SK-N-MC (cell line): ENCODE data around the gene CDKAL1.

ENCODE experiments used
- DNase-seq: peaks from one replicate; pipeline ENCODE4 v3.0.0-alpha.2; 2011; ENCODE audit warnings: low read depth, low spot score
- H3K27ac ChIP-seq: fragments of 200-600 bp; sonication (generic); 2 replicates; pipeline ENCODE4 v1.5.1; 2016; ENCODE audit warnings: mixed run types
- H3K36me3 ChIP-seq: fragments of 200-600 bp; sonication (generic); 2 replicates; pipeline ENCODE4 v1.6.1; 2017; ENCODE audit warnings: antibody characterized with exemption, low read length, mixed read lengths; ENCODE audit not compliant: insufficient read depth
- H3K4me3 ChIP-seq: fragments of 200-600 bp; sonication (generic); 2 replicates; pipeline ENCODE4 v1.5.1; 2016
- H3K9ac ChIP-seq: fragments of 200-600 bp; sonication (generic); 2 replicates; pipeline ENCODE4 v1.8.0; 2017; ENCODE audit warnings: mixed run types, mixed read lengths; ENCODE audit not compliant: insufficient read length
- H3K9me3 ChIP-seq: fragments of 200-600 bp; sonication (generic); 2 replicates; pipeline ENCODE4 v1.6.1; 2017; ENCODE audit warnings: low read depth, mild to moderate bottlenecking, antibody characterized with exemption, low read length, moderate library complexity, mixed read lengths
- EZH2 ChIP-seq: fragments of 200-600 bp; sonication (generic); IDR thresholded peaks from one replicate; pipeline ENCODE4 v1.6.1; 2017; ENCODE audit warnings: antibody characterized with exemption
- FOXP2 ChIP-seq: optimal IDR thresholded peaks from 2 replicates; pipeline ENCODE3; 2011; ENCODE audit warnings: mild to moderate bottlenecking, moderate library complexity; ENCODE audit not compliant: insufficient read depth; ENCODE audit errors: extremely low read length, control extremely low read depth
- POLR2AphosphoS5 ChIP-seq: IDR thresholded peaks from 2 replicates; pipeline ENCODE4 v1.6.1; 2012; ENCODE audit warnings: mild to moderate bottlenecking, low read depth, low read length, borderline replicate concordance

CDKAL1 gene

DNA sequence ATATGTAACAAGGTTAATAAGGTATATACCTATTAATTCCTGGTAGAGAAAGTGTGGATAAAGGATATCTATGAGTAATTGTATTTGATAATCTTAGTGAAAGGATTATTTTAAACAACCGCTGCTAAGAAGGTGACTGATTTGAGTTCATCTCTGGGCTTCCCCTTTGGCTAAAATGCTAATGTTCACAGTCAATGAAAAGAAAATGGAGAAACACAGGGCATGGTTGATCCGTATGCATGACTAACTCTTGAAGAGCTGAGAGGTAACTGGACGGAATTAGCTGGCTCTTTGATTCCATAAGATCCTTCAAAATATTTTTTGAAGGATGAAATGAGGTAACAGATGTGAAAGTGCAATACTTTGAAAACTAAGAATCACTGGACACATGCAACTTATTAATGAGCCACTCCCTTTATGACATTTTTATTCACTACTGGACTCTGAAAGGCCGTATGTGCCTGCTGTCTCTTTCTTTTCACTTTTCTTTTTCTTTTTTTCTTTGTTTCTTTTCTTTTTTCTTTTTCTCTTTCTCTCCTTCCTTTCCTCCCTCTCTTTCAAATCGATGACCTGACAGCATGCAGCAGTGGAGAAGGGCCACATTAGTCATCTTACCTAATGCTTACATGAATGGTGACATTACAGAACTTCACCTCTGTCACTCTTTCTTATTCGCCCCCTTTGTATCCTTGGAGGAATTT lies 464.6 kb downstream of the CDKAL1 start:
- Histone ChIP-seq H3K36me3 (peaks cover 17% of the 10 kb centered on the region), H3K4me3 (no peak overlapping the region), H3K27ac (no peak overlapping the region), H3K9ac (no peak overlapping the region), H3K9me3 (no peaks in the 10 kb centered on the region)
- DNase-seq: no peak
- no peak for TF ChIP-seq FOXP2
- TF ChIP-seq EZH2: no peak
- no peak for TF ChIP-seq POLR2AphosphoS5

- Histone ChIP-seq H3K9me3 (no peaks in the 10 kb centered on the region), H3K27ac (no peak overlapping the region), H3K36me3 (peaks cover 10% of the 10 kb centered on the region), H3K4me3 (no peak overlapping the region), H3K9ac (no peak overlapping the region)
- TF ChIP-seq POLR2AphosphoS5: no peak
- TF ChIP-seq FOXP2: no peak
- TF ChIP-seq EZH2: no peak
- no peak for DNase-seq
Observed at GRCh38 chr6:21000331-21000801, 466.1 kb downstream of the CDKAL1 start.

- peaks cover 7% of the 10 kb centered on the region; the same call in 1 of the 2 replicates for H3K36me3 ChIP-seq
- no peak overlapping the region for H3K27ac ChIP-seq
- no peak for TF ChIP-seq EZH2
- TF ChIP-seq FOXP2: no peak
- no peak for TF ChIP-seq POLR2AphosphoS5
- no peak for DNase-seq
- H3K9ac ChIP-seq: no peak overlapping the region
- H3K4me3 ChIP-seq: no peak overlapping the region
- H3K9me3 ChIP-seq: no peaks in the 10 kb centered on the region
Observed at GRCh38 chr6:21001736-21002135, 467.5 kb downstream of the CDKAL1 start.

- H3K9me3 ChIP-seq: no peaks in the 10 kb centered on the region
- H3K9ac ChIP-seq: no peak overlapping the region
- peak overlapping the region; percentile 77 for H3K27ac ChIP-seq
- H3K36me3 ChIP-seq: peaks cover 7% of the 10 kb centered on the region; the same call in 1 of the 2 replicates
- no peak for TF ChIP-seq EZH2
- no peak for TF ChIP-seq FOXP2
- TF ChIP-seq POLR2AphosphoS5: no peak
- H3K4me3 ChIP-seq: no peak overlapping the region
- DNase-seq: no peak
Observed at GRCh38 chr6:21003780-21004541, 469.7 kb downstream of the CDKAL1 start.

- TF ChIP-seq FOXP2 (no peak), EZH2 (no peak), POLR2AphosphoS5 (no peak)
- no peaks in the 10 kb centered on the region; the same call in 1 of the 2 replicates for H3K36me3 ChIP-seq
- DNase-seq: no peak
- no peak overlapping the region for H3K9ac ChIP-seq
- H3K27ac ChIP-seq: no peak overlapping the region
- no peak overlapping the region for H3K4me3 ChIP-seq
- H3K9me3 ChIP-seq: no peaks in the 10 kb centered on the region
Observed at GRCh38 chr6:21005816-21006570, 471.7 kb downstream of the CDKAL1 start.

DNA sequence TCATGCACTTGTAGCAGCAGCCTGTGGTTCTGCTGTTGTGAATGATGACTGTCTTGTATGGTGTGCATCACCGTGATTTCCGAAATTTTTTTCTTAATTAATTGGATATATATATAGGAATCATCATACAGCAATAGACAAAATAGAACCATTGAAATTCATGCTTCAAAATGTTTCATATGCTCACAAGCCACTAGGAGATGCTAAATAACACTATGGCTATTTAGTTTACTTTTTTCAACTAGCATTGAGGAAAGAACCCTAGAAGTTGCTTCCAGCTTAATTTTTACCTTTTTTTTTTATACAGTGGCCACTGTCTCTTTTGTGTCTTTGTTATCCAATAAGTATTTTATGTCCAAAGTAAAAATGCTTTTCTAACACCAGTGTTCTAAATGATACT lies 485.4 kb downstream of the CDKAL1 start:
- no peak for DNase-seq
- Histone ChIP-seq H3K9ac (no peak overlapping the region), H3K36me3 (no peaks in the 10 kb centered on the region), H3K9me3 (no peaks in the 10 kb centered on the region), H3K27ac (no peak overlapping the region), H3K4me3 (no peak overlapping the region)
- TF ChIP-seq POLR2AphosphoS5 (no peak), EZH2 (no peak), FOXP2 (no peak)

GRCh38 chr6:21022343-21023107 lies 488.3 kb downstream of the CDKAL1 start:
- no peaks in the 10 kb centered on the region for H3K9me3 ChIP-seq
- no peak overlapping the region for H3K27ac ChIP-seq
- H3K4me3 ChIP-seq: no peak overlapping the region
- DNase-seq: no peak
- no peak overlapping the region for H3K9ac ChIP-seq
- no peaks in the 10 kb centered on the region for H3K36me3 ChIP-seq
- TF ChIP-seq EZH2 (no peak), POLR2AphosphoS5 (no peak), FOXP2 (no peak)

- no peaks in the 10 kb centered on the region for H3K9me3 ChIP-seq
- DNase-seq: no peak
- no peaks in the 10 kb centered on the region for H3K36me3 ChIP-seq
- no peak overlapping the region for H3K4me3 ChIP-seq
- no peak overlapping the region for H3K27ac ChIP-seq
- TF ChIP-seq FOXP2 (no peak), POLR2AphosphoS5 (no peak), EZH2 (no peak)
- no peak overlapping the region for H3K9ac ChIP-seq
Observed at GRCh38 chr6:21023210-21023609, 489.0 kb downstream of the CDKAL1 start.
